Measurements from ENCODE around the gene UFL1. TPM values are rescaled to one million over a fixed set of nuclear protein-coding genes. Genes with fewer than 3 reads are reported as not detected.

UFL1 gene
- polyA plus RNA-seq, 1 of the 3 experiments (the other 2 are of a cell fraction) = 3.1 TPM

DNA sequence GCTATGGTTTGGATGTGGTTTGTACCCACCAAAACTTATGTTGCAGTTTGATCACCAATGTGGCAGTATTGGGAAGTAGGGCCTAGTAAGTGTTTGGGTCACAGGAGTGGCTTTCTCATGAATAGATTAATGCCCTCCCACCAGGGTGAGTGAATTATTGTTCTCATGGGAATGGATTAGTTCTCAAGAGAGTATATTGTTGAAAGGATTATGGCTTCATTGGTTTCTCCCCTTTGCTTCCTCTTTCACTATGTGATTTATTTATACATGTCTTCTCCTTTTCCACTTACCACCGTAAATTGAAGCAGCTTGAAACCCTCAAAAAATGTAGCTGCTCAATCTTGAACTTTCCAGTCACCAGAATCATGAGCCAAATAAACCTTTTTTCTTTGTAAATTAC, 10.8 kb downstream of the UFL1 start:
- no peak for DNase-seq
- peaks cover 5% of the 10 kb centered on the region for H3F3A ChIP-seq (replicated peaks; ENCODE audit: insufficient read depth)
- H3K36me3 ChIP-seq (replicated peaks in 1 of 2; ENCODE audit: control insufficient read depth in 1 of 2, insufficient read depth in 2 of 2, low read length in 1 of 2) = peaks cover 62 to 80% of the 10 kb centered on the region in 2 experiments
- no peaks in the 10 kb centered on the region for H3K27me3 ChIP-seq (ENCODE audit: insufficient read depth)
- H3K4me2 ChIP-seq = no peak overlapping the region
- no peaks in the 10 kb centered on the region for H3K4me1 ChIP-seq (ENCODE audit: control insufficient read depth in 1 of 2, insufficient read depth in 2 of 2, low read depth in 1 of 2, low read length in 1 of 2)
- no peak overlapping the region for H3K9ac ChIP-seq
- no peak for TF ChIP-seq NFIC (IDR thresholded peaks at IDR 0.05; ENCODE audit: borderline replicate concordance)
- TF ChIP-seq, protein P1, sequence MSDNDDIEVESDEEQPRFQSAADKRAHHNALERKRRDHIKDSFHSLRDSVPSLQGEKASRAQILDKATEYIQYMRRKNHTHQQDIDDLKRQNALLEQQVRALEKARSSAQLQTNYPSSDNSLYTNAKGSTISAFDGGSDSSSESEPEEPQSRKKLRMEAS (IDR thresholded peaks at IDR 0.05; ENCODE audit: low read depth) = no peak
- TF ChIP-seq, protein P2, sequence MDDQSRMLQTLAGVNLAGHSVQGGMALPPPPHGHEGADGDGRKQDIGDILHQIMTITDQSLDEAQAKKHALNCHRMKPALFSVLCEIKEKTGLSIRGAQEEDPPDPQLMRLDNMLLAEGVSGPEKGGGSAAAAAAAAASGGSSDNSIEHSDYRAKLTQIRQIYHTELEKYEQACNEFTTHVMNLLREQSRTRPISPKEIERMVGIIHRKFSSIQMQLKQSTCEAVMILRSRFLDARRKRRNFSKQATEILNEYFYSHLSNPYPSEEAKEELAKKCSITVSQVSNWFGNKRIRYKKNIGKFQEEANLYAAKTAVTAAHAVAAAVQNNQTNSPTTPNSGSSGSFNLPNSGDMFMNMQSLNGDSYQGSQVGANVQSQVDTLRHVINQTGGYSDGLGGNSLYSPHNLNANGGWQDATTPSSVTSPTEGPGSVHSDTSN (IDR thresholded peaks at IDR 0.05) = no peak
- TF ChIP-seq, protein P3, sequence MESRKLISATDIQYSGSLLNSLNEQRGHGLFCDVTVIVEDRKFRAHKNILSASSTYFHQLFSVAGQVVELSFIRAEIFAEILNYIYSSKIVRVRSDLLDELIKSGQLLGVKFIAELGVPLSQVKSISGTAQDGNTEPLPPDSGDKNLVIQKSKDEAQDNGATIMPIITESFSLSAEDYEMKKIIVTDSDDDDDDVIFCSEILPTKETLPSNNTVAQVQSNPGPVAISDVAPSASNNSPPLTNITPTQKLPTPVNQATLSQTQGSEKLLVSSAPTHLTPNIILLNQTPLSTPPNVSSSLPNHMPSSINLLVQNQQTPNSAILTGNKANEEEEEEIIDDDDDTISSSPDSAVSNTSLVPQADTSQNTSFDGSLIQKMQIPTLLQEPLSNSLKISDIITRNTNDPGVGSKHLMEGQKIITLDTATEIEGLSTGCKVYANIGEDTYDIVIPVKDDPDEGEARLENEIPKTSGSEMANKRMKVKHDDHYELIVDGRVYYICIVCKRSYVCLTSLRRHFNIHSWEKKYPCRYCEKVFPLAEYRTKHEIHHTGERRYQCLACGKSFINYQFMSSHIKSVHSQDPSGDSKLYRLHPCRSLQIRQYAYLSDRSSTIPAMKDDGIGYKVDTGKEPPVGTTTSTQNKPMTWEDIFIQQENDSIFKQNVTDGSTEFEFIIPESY (IDR thresholded peaks at IDR 0.05; ENCODE audit: borderline replicate concordance, low read depth) = no peak
- TF ChIP-seq, protein P4, sequence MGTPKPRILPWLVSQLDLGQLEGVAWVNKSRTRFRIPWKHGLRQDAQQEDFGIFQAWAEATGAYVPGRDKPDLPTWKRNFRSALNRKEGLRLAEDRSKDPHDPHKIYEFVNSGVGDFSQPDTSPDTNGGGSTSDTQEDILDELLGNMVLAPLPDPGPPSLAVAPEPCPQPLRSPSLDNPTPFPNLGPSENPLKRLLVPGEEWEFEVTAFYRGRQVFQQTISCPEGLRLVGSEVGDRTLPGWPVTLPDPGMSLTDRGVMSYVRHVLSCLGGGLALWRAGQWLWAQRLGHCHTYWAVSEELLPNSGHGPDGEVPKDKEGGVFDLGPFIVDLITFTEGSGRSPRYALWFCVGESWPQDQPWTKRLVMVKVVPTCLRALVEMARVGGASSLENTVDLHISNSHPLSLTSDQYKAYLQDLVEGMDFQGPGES (IDR thresholded peaks at IDR 0.05; ENCODE audit: low read depth, low read length) = no peak
- no peak for TF ChIP-seq EZH2phosphoT487 (IDR thresholded peaks at IDR 0.05; ENCODE audit: borderline replicate concordance, low read depth)
- no peak for TF ChIP-seq JUND (IDR thresholded peaks at IDR 0.05)
- TF ChIP-seq RFX5 (IDR thresholded peaks at IDR 0.05; ENCODE audit: low read length) = no peak
- no peak overlapping the region for H2AFZ ChIP-seq (ENCODE audit: low read depth)
- H3K9me3 ChIP-seq = no peaks in the 10 kb centered on the region
- H4K20me1 ChIP-seq (ENCODE audit: insufficient read depth) = no peaks in the 10 kb centered on the region
- H3K79me2 ChIP-seq (ENCODE audit: insufficient read depth) = no peaks in the 10 kb centered on the region; the same call in 1 of the 2 replicates
- CTCF ChIA-PET = no interaction called here
- no peaks in the 10 kb centered on the region; the same call in 1 of the 2 replicates for H3K9me2 ChIP-seq
- no peak overlapping the region for H3K27ac ChIP-seq (ENCODE audit: low read depth in 2 of 2, low read length in 1 of 2)
- POLR2A ChIA-PET = no interaction called here
- 83% methylated on average over 1 of the region's 1 CpG for WGBS (ENCODE audit: low lambda C conversion rate)
- H3K4me3 ChIP-seq (ENCODE audit: low read depth in 2 of 2, low read length in 1 of 2) = no peak overlapping the region

DNA sequence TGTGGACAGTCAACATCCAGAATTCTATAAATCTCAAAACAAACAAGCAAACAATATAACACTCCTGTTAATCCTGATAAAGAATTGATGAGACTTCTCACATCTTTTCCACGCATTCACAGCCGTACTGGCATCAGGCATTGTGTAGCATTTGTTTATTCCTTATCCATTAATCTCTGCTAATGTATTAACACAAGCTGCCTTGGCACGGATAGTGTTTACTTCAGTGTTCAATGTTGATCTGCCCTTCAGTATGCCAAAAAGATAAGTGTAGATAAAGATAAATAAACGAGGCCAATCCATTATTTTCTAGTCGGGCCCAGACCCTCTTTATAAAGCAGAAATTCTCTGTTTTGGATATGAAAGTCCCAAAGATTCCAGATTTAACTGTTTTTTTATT, 16.1 kb downstream of the UFL1 start:
- CTCF ChIA-PET = no interaction called here
- Histone ChIP-seq H3K36me3 (replicated peaks in 1 of 2; ENCODE audit: control insufficient read depth in 1 of 2, insufficient read depth in 2 of 2, low read length in 1 of 2) (peaks cover 51 to 77% of the 10 kb centered on the region in 2 experiments), H2AFZ (ENCODE audit: low read depth) (no peak overlapping the region), H3K4me1 (ENCODE audit: control insufficient read depth in 1 of 2, insufficient read depth in 2 of 2, low read depth in 1 of 2, low read length in 1 of 2) (no peaks in the 10 kb centered on the region; a peak in 1 of 4 replicates), H3K9me2 (no peaks in the 10 kb centered on the region; the same call in 1 of the 2 replicates), H3F3A (replicated peaks; ENCODE audit: insufficient read depth) (peaks cover 10% of the 10 kb centered on the region), H3K79me2 (ENCODE audit: insufficient read depth) (no peaks in the 10 kb centered on the region; the same call in 1 of the 2 replicates), H3K27ac (ENCODE audit: low read depth in 2 of 2, low read length in 1 of 2) (no peak overlapping the region; a peak in 1 of 4 replicates), H3K4me2 (no peak overlapping the region), H3K27me3 (ENCODE audit: insufficient read depth) (no peaks in the 10 kb centered on the region), H3K9me3 (no peaks in the 10 kb centered on the region), H3K9ac (no peak overlapping the region), H3K4me3 (ENCODE audit: low read depth in 2 of 2, low read length in 1 of 2) (no peak overlapping the region), H4K20me1 (ENCODE audit: insufficient read depth) (no peaks in the 10 kb centered on the region)
- WGBS (ENCODE audit: low lambda C conversion rate) = 68% methylated on average over 5 of the region's 5 CpGs
- POLR2A ChIA-PET = no interaction called here
- DNase-seq = no peak
- TF ChIP-seq, protein P5, sequence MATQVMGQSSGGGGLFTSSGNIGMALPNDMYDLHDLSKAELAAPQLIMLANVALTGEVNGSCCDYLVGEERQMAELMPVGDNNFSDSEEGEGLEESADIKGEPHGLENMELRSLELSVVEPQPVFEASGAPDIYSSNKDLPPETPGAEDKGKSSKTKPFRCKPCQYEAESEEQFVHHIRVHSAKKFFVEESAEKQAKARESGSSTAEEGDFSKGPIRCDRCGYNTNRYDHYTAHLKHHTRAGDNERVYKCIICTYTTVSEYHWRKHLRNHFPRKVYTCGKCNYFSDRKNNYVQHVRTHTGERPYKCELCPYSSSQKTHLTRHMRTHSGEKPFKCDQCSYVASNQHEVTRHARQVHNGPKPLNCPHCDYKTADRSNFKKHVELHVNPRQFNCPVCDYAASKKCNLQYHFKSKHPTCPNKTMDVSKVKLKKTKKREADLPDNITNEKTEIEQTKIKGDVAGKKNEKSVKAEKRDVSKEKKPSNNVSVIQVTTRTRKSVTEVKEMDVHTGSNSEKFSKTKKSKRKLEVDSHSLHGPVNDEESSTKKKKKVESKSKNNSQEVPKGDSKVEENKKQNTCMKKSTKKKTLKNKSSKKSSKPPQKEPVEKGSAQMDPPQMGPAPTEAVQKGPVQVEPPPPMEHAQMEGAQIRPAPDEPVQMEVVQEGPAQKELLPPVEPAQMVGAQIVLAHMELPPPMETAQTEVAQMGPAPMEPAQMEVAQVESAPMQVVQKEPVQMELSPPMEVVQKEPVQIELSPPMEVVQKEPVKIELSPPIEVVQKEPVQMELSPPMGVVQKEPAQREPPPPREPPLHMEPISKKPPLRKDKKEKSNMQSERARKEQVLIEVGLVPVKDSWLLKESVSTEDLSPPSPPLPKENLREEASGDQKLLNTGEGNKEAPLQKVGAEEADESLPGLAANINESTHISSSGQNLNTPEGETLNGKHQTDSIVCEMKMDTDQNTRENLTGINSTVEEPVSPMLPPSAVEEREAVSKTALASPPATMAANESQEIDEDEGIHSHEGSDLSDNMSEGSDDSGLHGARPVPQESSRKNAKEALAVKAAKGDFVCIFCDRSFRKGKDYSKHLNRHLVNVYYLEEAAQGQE (IDR thresholded peaks at IDR 0.05; ENCODE audit: low read depth, low read length) = no peak
- TF ChIP-seq EP300 (IDR thresholded peaks at IDR 0.05; ENCODE audit: borderline replicate concordance in 1 of 2, low read depth in 1 of 2, low read length in 1 of 2) = no peak
- TF ChIP-seq FOXJ3 (CRISPR knock-in tag; IDR thresholded peaks at IDR 0.05) = no peak
- no peak for TF ChIP-seq FOXM1 (IDR thresholded peaks at IDR 0.05; ENCODE audit: low read depth)
- TF ChIP-seq CHD2 (IDR thresholded peaks at IDR 0.05; ENCODE audit: low read length, partially characterized antibody) = no peak
- TF ChIP-seq JUND (IDR thresholded peaks at IDR 0.05) = no peak
- TF ChIP-seq RFX5 (IDR thresholded peaks at IDR 0.05; ENCODE audit: low read length) = no peak
- TF ChIP-seq TAF1 (IDR thresholded peaks at IDR 0.05; ENCODE audit: borderline replicate concordance, low read depth, low read length) = no peak
- no peak for TF ChIP-seq NRF1 (IDR thresholded peaks at IDR 0.05; ENCODE audit: low read depth, low read length)
- TF ChIP-seq FOSL2 (IDR thresholded peaks at IDR 0.05; ENCODE audit: borderline replicate concordance, low read depth) = no peak
- TF ChIP-seq POLR2AphosphoS5 (IDR thresholded peaks at IDR 0.05; ENCODE audit: low read depth, low read length) = no peak
- TF ChIP-seq RXRA (IDR thresholded peaks at IDR 0.05; ENCODE audit: borderline replicate concordance, low read depth) = no peak
- no peak for TF ChIP-seq SMC3 (IDR thresholded peaks at IDR 0.05; ENCODE audit: low read depth, low read length)
- TF ChIP-seq, protein P1 (IDR thresholded peaks at IDR 0.05; ENCODE audit: low read depth) = no peak
- no peak for TF ChIP-seq RAD21 (IDR thresholded peaks at IDR 0.05; ENCODE audit: low read length)

All from SK-N-SH (cell line).